Right cardiac atrium (tissue), 5 donors: ENCODE results near the gene KCNAB2. TPM values are rescaled to one million over a fixed set of nuclear protein-coding genes. Genes with fewer than 3 reads are reported as not detected.

Experiments used
- ATAC-seq, 2 donors: fragments of 200-7000 bp; cut with Tn5 transposase; one replicate each; pipeline versions ENCODE4 v1.8.0 to v1.9.1; 2020; ENCODE audit warnings: moderate library complexity in 2 of 2, mild to moderate bottlenecking in 1 of 2
- DNase-seq, 3 donors: peaks; one replicate each; pipeline ENCODE4 v3.0.0-alpha.2; 2020
- H3K27ac ChIP-seq: one replicate; pipeline ENCODE4 v1.5.1; 2013; ENCODE audit warnings: mild to moderate bottlenecking, low read length, control low read depth, moderate library complexity
- H3K27me3 ChIP-seq: one replicate; pipeline ENCODE4 v1.6.1; 2013; ENCODE audit not compliant: control insufficient read depth, insufficient read depth
- H3K4me1 ChIP-seq: one replicate; pipeline ENCODE4 v1.6.1; 2013; ENCODE audit warnings: low read length; ENCODE audit not compliant: control insufficient read depth, insufficient read depth
- H3K4me3 ChIP-seq: one replicate; pipeline ENCODE4 v1.5.1; 2013; ENCODE audit warnings: low read length, control low read depth
- H3K9me3 ChIP-seq: one replicate; pipeline ENCODE4 v1.6.1; 2013; ENCODE audit warnings: low read length; ENCODE audit not compliant: control insufficient read depth
- WGBS: extraction: QIAGEN DNeasy Blood & Tissue Kit; methylation state at CpG from one replicate; pipeline ENCODE4 v1.1.7; 2013; 5-methylcytosine and 5-hydroxymethylcytosine counted together
- intact Hi-C, 4 donors: fragments of 100-400 bp; cut with DNase I; formaldehyde crosslinking; loops; one replicate each; pipeline versions ENCODE4 v1.11.0 to v1.14.0; 2022 to 2023
- polyA plus RNA-seq: library from polyadenylated mRNA; stranded (reverse); fragments of 200-250 nt; gene quantifications from one replicate; pipeline ENCODE4 v1.2.3, GENCODE V29; 2013
- total RNA-seq, 4 donors: library from RNA; stranded (reverse); fragmentation: NEBNext Ultra II Directional; extraction: Animal tissue kit (Norgen Biotek cat#: 25700); gene quantifications; one replicate each; pipeline ENCODE4 v1.2.1, GENCODE V29; 2021
- donor health status: healthy with polysubstance abuse.
- donor health status: DM: no; HTN: yes; CAD: no.
- donor health status: DM: no; HTN: no; CAD: no.
- donor health status: DM: no; HTN: yes; CAD: no; lungs with severe emphysema.
- donor health status: DM: yes; HTN: yes; CAD: no.

KCNAB2 gene
- total and polyA plus RNA-seq, 5 donors = 12.6 to 25.6 (median 15.8) TPM

- no peaks in the 10 kb centered on the region for H3K4me1 ChIP-seq
- DNase-seq (peak in 2 of 3 donors; percentile 5 to 30), ATAC-seq (no peak)
- 85% methylated on average over 13 of the region's 13 CpGs for WGBS
- no peaks in the 10 kb centered on the region for H3K9me3 ChIP-seq
- H3K27me3 ChIP-seq = no peaks in the 10 kb centered on the region
- H3K4me3 ChIP-seq = no peak overlapping the region
- H3K27ac ChIP-seq = no peak overlapping the region
- intact Hi-C loops = no loop called here
Observed at GRCh38 chr1:6126028-6126427, 80.3 kb downstream of the KCNAB2 start.

- Histone ChIP-seq H3K27me3 (no peaks in the 10 kb centered on the region), H3K9me3 (no peaks in the 10 kb centered on the region), H3K4me1 (no peaks in the 10 kb centered on the region), H3K27ac (no peak overlapping the region), H3K4me3 (no peak overlapping the region)
- ATAC-seq (no peak), DNase-seq (peak in 2 of 3 donors; percentile 9 to 37)
- WGBS = 90% methylated on average over 16 of the region's 16 CpGs
- intact Hi-C loops = no loop called here
Observed at GRCh38 chr1:6126521-6127067, 80.9 kb downstream of the KCNAB2 start.

- DNase-seq = peak; percentile 83 to 92 (median 92)
- Histone ChIP-seq H3K4me3 (no peak overlapping the region), H3K27me3 (no peaks in the 10 kb centered on the region), H3K9me3 (no peaks in the 10 kb centered on the region), H3K27ac (no peak overlapping the region), H3K4me1 (no peaks in the 10 kb centered on the region)
- peak; percentile 86 to 94 for ATAC-seq
- 13% methylated on average over 40 of the region's 41 CpGs for WGBS
- intact Hi-C loops = no loop called here
Observed at GRCh38 chr1:6127587-6128163, 82.0 kb downstream of the KCNAB2 start.

GRCh38 chr1:6128276-6129081, 82.8 kb downstream of the KCNAB2 start:
- H3K27me3 ChIP-seq = no peaks in the 10 kb centered on the region
- intact Hi-C loops = no loop called here
- H3K4me1 ChIP-seq = no peaks in the 10 kb centered on the region
- peak in 1 of 2 donors; percentile 4 for ATAC-seq
- no peak overlapping the region for H3K27ac ChIP-seq
- WGBS = 90% methylated on average over 34 of the region's 34 CpGs
- no peak overlapping the region for H3K4me3 ChIP-seq
- no peaks in the 10 kb centered on the region for H3K9me3 ChIP-seq
- DNase-seq = peak in 2 of 3 donors; percentile 13 to 57

- no peaks in the 10 kb centered on the region for H3K4me1 ChIP-seq
- no peaks in the 10 kb centered on the region for H3K9me3 ChIP-seq
- no peak for ATAC-seq
- no peak overlapping the region for H3K27ac ChIP-seq
- no peak overlapping the region for H3K4me3 ChIP-seq
- peak in 2 of 3 donors; percentile 1 to 12 for DNase-seq
- intact Hi-C loops = no loop called here
- H3K27me3 ChIP-seq = no peaks in the 10 kb centered on the region
- WGBS = 84% methylated on average over 9 of the region's 9 CpGs
Observed at GRCh38 chr1:6129313-6129712, 83.6 kb downstream of the KCNAB2 start.

- DNase-seq = peak in 2 of 3 donors; percentile 3 to 48
Observed at GRCh38 chr1:6130036-6130435, 84.3 kb downstream of the KCNAB2 start.

GRCh38 chr1:6130596-6130995, 84.9 kb downstream of the KCNAB2 start:
- no peaks in the 10 kb centered on the region for H3K9me3 ChIP-seq
- intact Hi-C loops = no loop called here
- 80% methylated on average over 7 of the region's 7 CpGs for WGBS
- H3K4me3 ChIP-seq = no peak overlapping the region
- H3K27me3 ChIP-seq = no peaks in the 10 kb centered on the region
- no peak overlapping the region for H3K27ac ChIP-seq
- no peak for ATAC-seq
- peak in 1 of 3 donors; percentile 14 for DNase-seq
- no peaks in the 10 kb centered on the region for H3K4me1 ChIP-seq

More at GRCh38 chr1:6130036-6130435, 84.3 kb downstream of the KCNAB2 start:
- H3K4me3 ChIP-seq = no peak overlapping the region
- no peaks in the 10 kb centered on the region for H3K27me3 ChIP-seq
- no peak overlapping the region for H3K27ac ChIP-seq
- intact Hi-C loops = no loop called here
- ATAC-seq = no peak
- WGBS = 83% methylated on average over 11 of the region's 11 CpGs
- H3K9me3 ChIP-seq = no peaks in the 10 kb centered on the region
- no peaks in the 10 kb centered on the region for H3K4me1 ChIP-seq

- peak in 2 of 3 donors; percentile 2 to 32 for DNase-seq
- no peaks in the 10 kb centered on the region for H3K4me1 ChIP-seq
- ATAC-seq = no peak
- 90% methylated on average over 9 of the region's 9 CpGs for WGBS
- no peaks in the 10 kb centered on the region for H3K27me3 ChIP-seq
- no peaks in the 10 kb centered on the region for H3K9me3 ChIP-seq
- intact Hi-C loops = no loop called here
- H3K27ac ChIP-seq = no peak overlapping the region
- no peak overlapping the region for H3K4me3 ChIP-seq
Observed at GRCh38 chr1:6131561-6131960, 85.9 kb downstream of the KCNAB2 start.

- ATAC-seq = no peak
- H3K4me3 ChIP-seq = no peak overlapping the region
- no peaks in the 10 kb centered on the region for H3K27me3 ChIP-seq
- no peak overlapping the region for H3K27ac ChIP-seq
- H3K9me3 ChIP-seq = no peaks in the 10 kb centered on the region
- 87% methylated on average over 15 of the region's 15 CpGs for WGBS
- DNase-seq = peak in 2 of 3 donors; percentile 4 to 36
- no peaks in the 10 kb centered on the region for H3K4me1 ChIP-seq
- intact Hi-C loops = no loop called here
Observed at GRCh38 chr1:6133146-6133895, 87.6 kb downstream of the KCNAB2 start.

- Histone ChIP-seq H3K9me3 (no peaks in the 10 kb centered on the region), H3K27ac (no peak overlapping the region), H3K27me3 (no peaks in the 10 kb centered on the region), H3K4me3 (no peak overlapping the region), H3K4me1 (no peaks in the 10 kb centered on the region)
- DNase-seq (peak in 2 of 3 donors; percentile 0 to 21), ATAC-seq (peak in 1 of 2 donors; percentile 12)
- 92% methylated on average over 11 of the region's 11 CpGs for WGBS
- intact Hi-C loops = no loop called here
Observed at GRCh38 chr1:6134206-6134605, 88.5 kb downstream of the KCNAB2 start.
